K562 (cell line): Measurements from ENCODE around the gene IFI30. TPM values are rescaled to one million over a fixed set of nuclear protein-coding genes. Genes with fewer than 3 reads are reported as not detected.

Source experiments
- ATF6 ChIP-seq: sonication (generic); formaldehyde crosslinking; IDR thresholded peaks from 2 replicates; pipeline ENCODE4 v1.4.0; 2020; ENCODE audit warnings: mild to moderate bottlenecking, missing genetic modification reagents
- GABPA ChIP-seq: fragments of 200-800 bp; sonication (Bioruptor generic); conservative IDR thresholded peaks from 2 replicates; pipeline ENCODE4 v1.6.1; 2016; ENCODE audit warnings: low read depth, missing genetic modification characterization, missing compliant biosample characterization
- KAT8 ChIP-seq: fragments of 450-650 bp; IDR thresholded peaks from 2 replicates; pipeline ENCODE4 v1.6.1; 2016; ENCODE audit warnings: low read depth, mild to moderate bottlenecking
- LEF1 ChIP-seq: fragments of 450-650 bp; IDR thresholded peaks from 2 replicates; pipeline ENCODE4 v1.6.1; 2016; ENCODE audit warnings: mild to moderate bottlenecking
- NR3C1 ChIP-seq: sonication (generic); formaldehyde crosslinking; IDR thresholded peaks from 2 replicates; pipeline ENCODE4 v1.8.1; 2022; ENCODE audit warnings: missing genetic modification reagents
- PHF20 ChIP-seq: fragments of 450-650 bp; IDR thresholded peaks from 2 replicates; pipeline ENCODE4 v1.6.1; 2018; ENCODE audit not compliant: partially characterized antibody
- POLR2B ChIP-seq: fragments of 450-650 bp; IDR thresholded peaks from 2 replicates; pipeline ENCODE4 v1.6.1; 2018; ENCODE audit warnings: low read depth; ENCODE audit not compliant: partially characterized antibody
- POLR3A ChIP-seq: IDR thresholded peaks from 2 replicates; pipeline ENCODE4 v1.6.1; 2011; ENCODE audit warnings: borderline replicate concordance, mild to moderate bottlenecking, moderate library complexity; ENCODE audit not compliant: insufficient read length, insufficient read depth; ENCODE audit errors: extremely low read depth
- PTRF ChIP-seq: fragments of 450-650 bp; IDR thresholded peaks from 2 replicates; pipeline ENCODE4 v1.6.1; 2016; ENCODE audit warnings: mild to moderate bottlenecking, missing genetic modification characterization, missing compliant biosample characterization
- SAFB ChIP-seq: fragments of 200-400 bp; formaldehyde crosslinking; IDR thresholded peaks from 2 replicates; pipeline ENCODE4 v1.6.1; 2017; ENCODE audit warnings: low read depth, low read length, borderline replicate concordance
- SPI1 ChIP-seq: IDR thresholded peaks from 2 replicates; pipeline ENCODE4 v1.6.1; 2011; ENCODE audit warnings: low read depth, low read length, control low read depth, borderline replicate concordance
- SRF ChIP-seq, 2 experiments: fragments of 250-450, 450-650 bp in 1 of 2; sonication (Bioruptor Pico) in 1 of 2; sonication (generic) in 1 of 2; formaldehyde crosslinking; IDR thresholded peaks; 2 replicates each; pipeline versions ENCODE4 v1.5.0 to v1.5.1; 2020 to 2022; ENCODE audit warnings: mild to moderate bottlenecking in 1 of 2, missing genetic modification reagents in 1 of 2
- TFAM ChIP-seq: fragments of 250-450 bp; sonication (Bioruptor Pico); conservative IDR thresholded peaks from 2 replicates; pipeline ENCODE4 v1.5.0; 2021; ENCODE audit warnings: mild to moderate bottlenecking, moderate library complexity
- ZBTB2 ChIP-seq: fragments of 450-650 bp; IDR thresholded peaks from 2 replicates; pipeline ENCODE4 v1.6.1; 2016; ENCODE audit warnings: antibody characterized with exemption
- ZC3H11A ChIP-seq: IDR thresholded peaks from 2 replicates; pipeline ENCODE4 v1.6.1; 2012; ENCODE audit warnings: low read depth, low read length, improper control_type of control experiment
- ZNF274 ChIP-seq: IDR thresholded peaks from 2 replicates; pipeline ENCODE4 v1.6.1; 2011; ENCODE audit warnings: low read depth, mild to moderate bottlenecking, low read length, moderate library complexity, borderline replicate concordance
- ZNF398 ChIP-seq: fragments of 250-450 bp; sonication (Bioruptor Pico); IDR thresholded peaks from 2 replicates; pipeline ENCODE4 v1.8.0; 2021; ENCODE audit warnings: moderate library complexity, mild to moderate bottlenecking, inconsistent platforms
- ZNF57 ChIP-seq: fragments of 450-650 bp; formaldehyde crosslinking; IDR thresholded peaks from 2 replicates; pipeline ENCODE4 v1.4.0; 2020; ENCODE audit warnings: mild to moderate bottlenecking, moderate library complexity
- ZNF668 ChIP-seq: fragments of 250-450 bp; sonication (Bioruptor Pico); IDR thresholded peaks from 2 replicates; pipeline ENCODE4 v1.8.0; 2022; ENCODE audit warnings: mild to moderate bottlenecking, inconsistent platforms
- ZNF699 ChIP-seq: fragments of 250-450 bp; sonication (Bioruptor Pico); IDR thresholded peaks from 2 replicates; pipeline ENCODE4 v1.8.0; 2021; ENCODE audit warnings: mild to moderate bottlenecking, moderate library complexity; ENCODE audit not compliant: insufficient replicate concordance
- polyA plus RNA-seq, 8 experiments: library from polyadenylated mRNA; depleted of rRNA in 4 of 8; stranded (reverse) in 5 of 8; unstranded in 3 of 8; fragments of >200 nt; fragmentation: Nextera tagmentation in 2 of 8; fragmentation: Illumina TruSeq in 1 of 8; extraction: Ambion mirVana in 2 of 8; extraction: Trizol in 1 of 8; gene quantifications; 2 replicates each; pipeline versions ENCODE4 v1.2.1 to v1.2.3, GENCODE V29; 2011 to 2014; ENCODE audit warnings: inconsistent platforms in 1 of 8, missing spikeins in 1 of 8
- total RNA-seq, 7 experiments: library from RNA; depleted of rRNA in 6 of 7; stranded (reverse); fragments of >200 nt in 6 of 7; fragmentation: Illumina TruSeq in 2 of 7; extraction: Trizol in 2 of 7; gene quantifications; 2 replicates each; pipeline versions ENCODE4 v1.2.1 to v1.2.3, GENCODE V29; 2011 to 2021; ENCODE audit warnings: low replicate concordance in 1 of 7
- TF ChIP-seq, protein P1 (sequence below): fragments of 250-450 bp; sonication (Bioruptor Pico); IDR thresholded peaks from 2 replicates; pipeline ENCODE4 v1.4.0; 2020; ENCODE audit warnings: mild to moderate bottlenecking, moderate library complexity

Gene IFI30
- total and polyA plus RNA-seq, 9 of the 15 experiments (the other 6 are each of a cell fraction or from before 2014, with no cell fraction given): 63.7 to 430 (median 109) TPM

GRCh38 chr19:18156841-18157464 lies 16.7 kb upstream of the IFI30 start (continued):
- TF ChIP-seq ATF6 (no peak), LEF1 (no peak), PTRF (tag) (no peak), ZNF699 (CRISPR knock-in tag) (no peak), NR3C1 (no peak), ZC3H11A (no peak), SAFB (no peak), ZBTB2 (no peak), ZNF274 (no peak), ZNF57 (CRISPR knock-in tag) (no peak), ZNF398 (CRISPR knock-in tag) (no peak), TFAM (CRISPR knock-in tag) (no peak), GABPA (tag) (no peak), POLR2B (no peak), PHF20 (no peak), KAT8 (no peak), SPI1 (no peak), SRF (CRISPR knock-in tag; IDR thresholded peaks at IDR 0.05) (no peak), ZNF668 (CRISPR knock-in tag) (no peak), POLR3A (no peak)
- TF ChIP-seq, protein P1, sequence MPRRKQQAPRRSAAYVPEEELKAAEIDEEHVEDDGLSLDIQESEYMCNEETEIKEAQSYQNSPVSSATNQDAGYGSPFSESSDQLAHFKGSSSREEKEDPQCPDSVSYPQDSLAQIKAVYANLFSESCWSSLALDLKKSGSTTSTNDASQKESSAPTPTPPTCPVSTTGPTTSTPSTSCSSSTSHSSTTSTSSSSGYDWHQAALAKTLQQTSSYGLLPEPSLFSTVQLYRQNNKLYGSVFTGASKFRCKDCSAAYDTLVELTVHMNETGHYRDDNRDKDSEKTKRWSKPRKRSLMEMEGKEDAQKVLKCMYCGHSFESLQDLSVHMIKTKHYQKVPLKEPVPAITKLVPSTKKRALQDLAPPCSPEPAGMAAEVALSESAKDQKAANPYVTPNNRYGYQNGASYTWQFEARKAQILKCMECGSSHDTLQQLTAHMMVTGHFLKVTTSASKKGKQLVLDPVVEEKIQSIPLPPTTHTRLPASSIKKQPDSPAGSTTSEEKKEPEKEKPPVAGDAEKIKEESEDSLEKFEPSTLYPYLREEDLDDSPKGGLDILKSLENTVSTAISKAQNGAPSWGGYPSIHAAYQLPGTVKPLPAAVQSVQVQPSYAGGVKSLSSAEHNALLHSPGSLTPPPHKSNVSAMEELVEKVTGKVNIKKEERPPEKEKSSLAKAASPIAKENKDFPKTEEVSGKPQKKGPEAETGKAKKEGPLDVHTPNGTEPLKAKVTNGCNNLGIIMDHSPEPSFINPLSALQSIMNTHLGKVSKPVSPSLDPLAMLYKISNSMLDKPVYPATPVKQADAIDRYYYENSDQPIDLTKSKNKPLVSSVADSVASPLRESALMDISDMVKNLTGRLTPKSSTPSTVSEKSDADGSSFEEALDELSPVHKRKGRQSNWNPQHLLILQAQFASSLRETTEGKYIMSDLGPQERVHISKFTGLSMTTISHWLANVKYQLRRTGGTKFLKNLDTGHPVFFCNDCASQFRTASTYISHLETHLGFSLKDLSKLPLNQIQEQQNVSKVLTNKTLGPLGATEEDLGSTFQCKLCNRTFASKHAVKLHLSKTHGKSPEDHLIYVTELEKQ (CRISPR knock-in tag): no peak
